GM18526 (cell line): ENCODE results near the gene A4GALT.

Experiments
- POLR2A ChIP-seq: IDR thresholded peaks from 3 replicates; pipeline ENCODE4 v1.6.1; 2011; ENCODE audit not compliant: insufficient read length; ENCODE audit errors: extremely low read depth

The A4GALT gene

GRCh38 chr22:42679691-42680090 lies 41.0 kb downstream of the A4GALT start:
- no peak for TF ChIP-seq POLR2A

DNA sequence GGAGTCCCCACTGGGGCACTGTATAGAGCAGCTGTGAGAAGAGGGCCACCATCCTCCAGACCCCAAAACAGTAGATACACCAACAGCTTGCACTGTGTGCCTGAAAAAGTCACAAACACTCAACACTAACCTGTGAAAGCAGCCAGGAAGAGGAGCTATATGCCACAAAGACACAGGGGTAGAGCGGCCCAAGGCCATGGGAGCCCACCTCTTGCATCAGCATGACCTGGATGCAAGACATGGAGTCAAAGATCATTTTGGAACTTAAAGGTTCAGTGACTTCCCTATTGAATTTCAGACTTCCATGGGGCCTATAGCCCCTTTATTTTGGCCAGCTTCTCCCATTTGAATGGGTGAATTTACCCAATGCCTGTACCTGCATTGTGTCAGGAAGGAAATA lies 41.8 kb downstream of the A4GALT start:
- TF ChIP-seq POLR2A, result no peak

DNA sequence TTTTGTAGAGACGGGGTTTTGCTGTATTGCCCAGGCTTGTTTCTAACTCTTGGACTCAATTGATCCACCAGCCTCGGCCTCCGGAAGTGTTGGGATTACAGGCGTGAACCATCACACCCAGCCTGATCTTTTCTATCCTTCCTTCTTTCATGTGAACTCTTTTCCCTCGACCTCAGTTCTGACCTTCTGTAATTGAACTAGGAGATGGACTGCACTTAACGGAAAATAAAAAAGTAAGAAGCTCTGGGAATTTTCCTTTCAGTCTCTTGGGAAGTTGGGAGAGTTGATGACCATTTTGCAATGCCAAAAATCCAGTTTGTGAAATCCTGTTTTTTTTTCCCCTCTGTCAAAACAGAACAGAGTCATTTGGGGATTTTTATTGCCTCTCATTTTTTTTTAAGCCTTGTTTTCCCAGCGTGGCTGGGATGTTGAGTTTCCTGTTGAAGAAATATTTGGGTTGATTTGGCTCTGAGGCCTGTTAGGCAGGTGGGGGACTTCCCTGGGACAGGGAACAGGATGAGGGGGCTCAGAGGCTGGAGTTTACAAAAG lies 44.5 kb downstream of the A4GALT start:
- no peak for TF ChIP-seq POLR2A

GRCh38 chr22:42673898-42674401 lies 46.7 kb downstream of the A4GALT start:
- TF ChIP-seq POLR2A, result no peak

DNA sequence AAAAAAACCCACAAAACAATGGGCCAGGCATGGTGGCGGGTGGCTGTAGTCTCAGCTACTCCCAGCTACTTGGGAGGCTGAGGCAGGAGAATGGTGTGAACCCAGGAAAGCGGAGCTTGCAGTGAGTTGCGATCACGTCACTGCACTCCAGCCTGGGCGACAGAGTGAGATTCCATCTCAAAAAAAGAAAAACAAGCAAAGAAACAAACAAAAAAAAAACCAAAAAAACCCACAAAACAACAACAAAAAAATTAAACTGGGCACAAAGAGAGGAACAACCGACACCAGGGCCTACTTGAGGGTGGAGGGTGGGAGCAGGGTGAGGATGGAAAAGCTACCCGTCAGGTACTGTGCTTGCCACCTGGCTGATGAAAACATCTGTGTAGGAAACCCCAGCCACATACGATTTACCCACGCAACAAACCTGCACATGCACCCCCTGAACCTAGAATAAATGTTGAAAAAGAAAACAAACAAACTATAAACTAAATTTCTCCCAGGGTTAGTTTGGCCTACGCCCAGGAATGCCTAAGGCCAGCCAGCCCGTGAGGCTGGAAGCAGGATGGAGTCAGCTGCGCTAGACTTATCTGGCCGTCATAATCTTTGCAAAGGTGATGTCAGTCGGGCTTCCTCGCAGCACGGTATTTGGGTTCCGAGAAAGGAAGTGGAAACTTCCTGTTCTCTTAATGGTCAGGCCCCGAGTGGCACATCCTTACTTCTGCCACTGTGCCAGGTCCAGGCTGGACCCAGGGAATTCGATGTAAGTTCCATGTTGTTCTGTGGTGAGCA lies 49.6 kb downstream of the A4GALT start:
- TF ChIP-seq POLR2A, result no peak

GRCh38 chr22:42670046-42670445 lies 50.6 kb downstream of the A4GALT start:
- TF ChIP-seq POLR2A, result no peak

GRCh38 chr22:42664976-42665831 lies 55.5 kb downstream of the A4GALT start:
- no peak for TF ChIP-seq POLR2A

DNA sequence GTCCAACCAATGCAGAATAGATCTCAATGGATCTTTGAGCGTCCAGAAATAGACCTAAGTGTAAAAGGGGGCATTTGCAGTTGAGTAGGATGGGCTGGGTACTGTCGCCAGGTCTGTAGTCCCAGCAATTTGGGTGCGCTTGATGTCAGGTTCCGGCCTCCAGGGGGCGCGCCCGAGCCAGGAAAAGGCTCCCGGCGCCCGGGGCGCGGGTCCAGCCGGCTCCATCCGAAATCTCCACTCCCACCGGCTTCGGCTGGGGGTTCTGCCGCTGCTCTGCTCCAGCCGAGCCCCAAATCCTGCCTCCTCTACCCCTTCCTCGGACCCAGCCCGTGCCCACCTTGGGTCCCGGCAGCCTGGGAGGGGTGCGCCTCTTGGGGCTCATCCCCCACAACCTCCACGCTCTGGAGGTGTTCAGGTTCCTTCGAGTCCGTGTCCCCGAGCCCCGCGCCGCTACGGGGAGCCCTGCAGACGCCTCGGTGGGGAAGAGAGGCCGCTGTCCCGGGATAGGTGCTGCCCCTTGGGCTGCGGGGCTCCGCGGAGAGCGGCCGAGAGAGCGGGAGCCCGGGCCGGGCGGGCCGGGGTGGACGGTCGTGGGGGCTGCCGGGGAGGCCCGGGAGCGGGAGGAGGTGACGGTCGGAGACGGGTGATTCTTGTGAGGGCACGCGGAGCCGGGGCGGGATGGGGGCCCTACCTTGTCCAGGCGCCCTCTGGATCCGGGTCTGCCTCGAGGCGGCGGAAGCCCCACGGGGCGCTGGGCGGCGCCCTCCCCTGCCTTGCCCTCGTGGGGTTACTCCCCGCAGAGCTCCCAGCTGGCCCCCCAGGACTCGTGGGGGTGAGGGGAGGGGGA lies 58.5 kb downstream of the A4GALT start:
- peak; percentile 25 for TF ChIP-seq POLR2A

GRCh38 chr22:42656578-42656977 lies 64.1 kb downstream of the A4GALT start:
- TF ChIP-seq POLR2A, result no peak

DNA sequence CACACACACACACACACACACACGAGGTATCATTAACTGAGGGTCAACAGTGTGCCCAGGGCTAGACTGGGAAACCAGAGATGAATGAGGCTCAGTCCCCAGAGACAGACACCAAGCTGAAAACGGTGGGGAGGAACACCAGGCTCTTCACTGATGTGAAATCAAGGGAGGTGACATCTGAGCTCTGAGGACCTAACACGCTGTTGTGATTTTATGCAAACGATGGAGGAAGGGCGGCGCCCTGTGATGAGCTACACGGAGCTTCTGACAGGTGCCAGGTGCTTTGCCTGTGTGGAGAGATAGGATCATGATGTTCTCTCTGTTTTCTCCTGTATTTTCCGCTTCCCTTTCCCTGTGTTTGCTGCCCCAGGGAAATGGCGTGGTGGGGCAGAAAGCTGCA lies 65.0 kb downstream of the A4GALT start:
- TF ChIP-seq POLR2A, result no peak

- no peak for TF ChIP-seq POLR2A
Observed at GRCh38 chr22:42654436-42655073, 66.1 kb downstream of the A4GALT start.

DNA sequence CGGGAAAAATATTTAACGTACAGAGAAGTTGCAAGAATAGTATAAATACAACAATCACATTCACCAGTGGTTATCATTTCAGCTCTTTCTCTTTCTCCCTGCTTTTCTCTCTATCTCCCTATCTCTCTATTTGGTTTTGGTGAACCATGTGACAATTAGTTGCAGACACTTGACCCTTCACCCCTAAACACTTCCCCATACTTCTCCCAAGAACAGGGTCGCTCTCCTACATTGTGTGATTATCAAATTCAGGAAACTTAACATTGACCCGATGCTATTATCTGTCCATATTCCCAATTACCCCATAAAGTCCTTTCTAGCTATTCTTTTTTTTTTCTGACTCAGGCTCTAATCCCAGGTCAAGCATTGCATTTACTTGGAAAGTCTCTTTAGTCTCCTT lies 66.7 kb downstream of the A4GALT start:
- TF ChIP-seq POLR2A, result no peak

- TF ChIP-seq POLR2A, result no peak
Observed at GRCh38 chr22:42651134-42651533, 69.5 kb downstream of the A4GALT start.
